Measurements from ENCODE around the gene NPAP1. TPM values are rescaled to one million over a fixed set of nuclear protein-coding genes. Genes with fewer than 3 reads are reported as not detected.

NPAP1 gene
- total and polyA plus RNA-seq, 10 of the 15 experiments (the other 5 are each of a cell fraction or from before 2014, with no cell fraction given) = not detected

GRCh38 chr15:24683736-24684135 lies 8.2 kb downstream of the NPAP1 start:
- H3K27ac ChIP-seq (ENCODE audit: control insufficient read depth, insufficient read depth) = no peak overlapping the region
- H3K9me3 ChIP-seq (replicated peaks; ENCODE audit: control insufficient read depth, insufficient read depth, low read length) = no peaks in the 10 kb centered on the region; the same call in 2 of the 3 replicates
- H3K4me3 ChIP-seq = no peak overlapping the region
- ChIA-PET RAD21 (ENCODE audit: unreplicated experiment) (no interaction called here), CTCF (no interaction called here), SMC1A (ENCODE audit: uncharacterized antibody, unreplicated experiment) (no interaction called here), POLR2A (no interaction called here)
- intact Hi-C loops (cut with micrococcal nuclease; ENCODE audit: unreplicated experiment) (no loop called here), in situ Hi-C loops (cut with MboI) (no loop called here)
- FAIRE-seq = no peak
- H3K9ac ChIP-seq (ENCODE audit: control insufficient read depth, insufficient read depth, low read length) = no peak overlapping the region
- ATAC-seq = no peak
- no peak for DNase-seq (ENCODE audit: low read depth, low spot score)
- WGBS (ENCODE audit: insufficient coverage, insufficient replicate concordance, low lambda C conversion rate, missing lambda C conversion rate) = 44% methylated on average over 1 of the region's 1 CpG
- H3K36me3 ChIP-seq (ENCODE audit: control insufficient read depth in 2 of 2, insufficient read depth in 2 of 2, low read length in 1 of 2) = no peaks in the 10 kb centered on the region
- no peak overlapping the region for H2AFZ ChIP-seq (ENCODE audit: control insufficient read depth, low read depth, low read length)
- no peaks in the 10 kb centered on the region for H3K4me1 ChIP-seq (ENCODE audit: control insufficient read depth, insufficient read depth, low read length)
- H3K79me2 ChIP-seq (ENCODE audit: control insufficient read depth, insufficient read depth, low read length) = no peaks in the 10 kb centered on the region
- H3K4me2 ChIP-seq (ENCODE audit: control insufficient read depth, insufficient read depth) = no peak overlapping the region
- no TSS peak for BruUV-seq (replicated peaks)
- no peaks in the 10 kb centered on the region for H4K20me1 ChIP-seq (ENCODE audit: control insufficient read depth, insufficient read depth)
- no peaks in the 10 kb centered on the region for H3K27me3 ChIP-seq (replicated peaks in 1 of 2; ENCODE audit: control insufficient read depth in 2 of 2, insufficient read depth in 2 of 2, low read length in 1 of 2)
- no peak for TF ChIP-seq E4F1 (IDR thresholded peaks at IDR 0.05; ENCODE audit: borderline replicate concordance, partially characterized antibody)
- TF ChIP-seq POU2F2 (IDR thresholded peaks at IDR 0.05; ENCODE audit: borderline replicate concordance, low read depth, low read length) = no peak
- no peak for TF ChIP-seq ZNF217 (IDR thresholded peaks at IDR 0.05)
- no peak for TF ChIP-seq SUZ12 (IDR thresholded peaks at IDR 0.05; ENCODE audit: unreplicated experiment)
- TF ChIP-seq CEBPB (IDR thresholded peaks at IDR 0.05; ENCODE audit: borderline replicate concordance in 1 of 2, low read depth in 2 of 2, low read length in 2 of 2) = no peak
- TF ChIP-seq HSF1 (IDR thresholded peaks at IDR 0.05; ENCODE audit: low read depth, low read length) = no peak
- TF ChIP-seq NR2F1 (conservative IDR thresholded peaks at IDR 0.05) = no peak
- no peak for TF ChIP-seq ATF7 (IDR thresholded peaks at IDR 0.05; ENCODE audit: low read depth)
- TF ChIP-seq HDAC2 (IDR thresholded peaks at IDR 0.05) = no peak
- TF ChIP-seq ZNF592 (IDR thresholded peaks at IDR 0.05) = no peak
- TF ChIP-seq WRNIP1 (IDR thresholded peaks at IDR 0.05; ENCODE audit: borderline replicate concordance, low read depth, low read length) = no peak
- TF ChIP-seq CEBPZ (IDR thresholded peaks at IDR 0.05; ENCODE audit: low read depth, low read length) = no peak
- TF ChIP-seq GATAD2B (conservative IDR thresholded peaks at IDR 0.05; ENCODE audit: low read depth) = no peak
